Measurements from ENCODE around the gene TMEM154. TPM values are rescaled to one million over a fixed set of nuclear protein-coding genes. Genes with fewer than 3 reads are reported as not detected.

TMEM154 gene
- total RNA-seq, 1 experiment from 2014 or later, result 2.6 TPM

GRCh38 chr4:152573861-152574260 lies 105.9 kb downstream of the TMEM154 start:
- no peaks in the 10 kb centered on the region for H3K9me3 ChIP-seq (ENCODE audit: low read depth, low read length, poor library complexity, severe bottlenecking)
- BruUV-seq (replicated peaks), result no TSS peak
- no peaks in the 10 kb centered on the region for H3K27me3 ChIP-seq (replicated peaks; ENCODE audit: insufficient read depth, low read depth, low read length, poor library complexity)
- no peaks in the 10 kb centered on the region for H3K4me1 ChIP-seq (ENCODE audit: insufficient read depth, low read length, poor library complexity, severe bottlenecking)
- H3K4me3 ChIP-seq (ENCODE audit: low read depth, low read length, poor library complexity, severe bottlenecking), result no peak overlapping the region
- no peaks in the 10 kb centered on the region for H3K36me3 ChIP-seq (ENCODE audit: insufficient read depth, low read length, poor library complexity, severe bottlenecking)
- CTCF ChIA-PET, result no interaction called here
- TF ChIP-seq EZH2 (IDR thresholded peaks at IDR 0.05; ENCODE audit: borderline replicate concordance, low read depth, low read length, poor library complexity, severe bottlenecking), result no peak
- no peak for TF ChIP-seq CTCF (conservative IDR thresholded peaks at IDR 0.05; ENCODE audit: low read depth, low read length)
- DNase-seq (ENCODE audit: low spot score), result no peak
- POLR2A ChIA-PET (ENCODE audit: low non-redundant PET), result no interaction called here
- H3K27ac ChIP-seq (ENCODE audit: low read depth, low read length, poor library complexity, severe bottlenecking), result no peak overlapping the region
- intact Hi-C loops (cut with micrococcal nuclease; ENCODE audit: unreplicated experiment), result no loop called here

DNA sequence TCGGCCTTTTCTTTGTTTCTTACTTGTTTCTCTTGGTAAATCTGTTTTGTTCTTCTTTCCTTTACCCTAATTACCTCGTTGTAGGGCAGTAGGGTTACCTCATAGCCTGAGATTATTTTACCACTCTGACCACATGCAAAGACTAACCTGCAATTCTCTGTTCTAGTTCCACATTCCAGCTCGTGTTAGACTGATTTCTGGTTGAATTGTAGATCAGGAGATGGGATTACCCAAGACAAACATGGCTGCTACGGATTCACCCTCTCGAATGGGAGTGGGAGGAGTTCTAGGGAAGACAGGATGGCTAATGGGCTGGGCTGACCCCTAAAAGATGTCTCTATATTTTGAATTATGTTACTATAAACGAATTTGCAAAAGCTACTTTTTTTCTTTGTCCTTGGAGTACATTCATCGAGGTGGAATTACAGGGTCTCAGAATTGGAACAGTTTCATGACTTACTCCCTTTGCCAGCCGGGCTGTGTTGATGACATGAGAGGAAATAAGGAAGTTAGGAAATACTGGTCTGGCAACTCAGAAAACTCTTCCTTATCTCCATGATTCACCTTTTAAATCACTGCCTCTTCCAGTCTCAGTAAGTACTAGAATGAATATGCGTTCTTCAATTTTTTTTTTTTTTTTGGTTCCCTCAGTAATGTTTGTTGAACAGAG lies 107.2 kb downstream of the TMEM154 start:
- TF ChIP-seq CTCF (conservative IDR thresholded peaks at IDR 0.05; ENCODE audit: low read depth, low read length), result no peak
- TF ChIP-seq EZH2 (IDR thresholded peaks at IDR 0.05; ENCODE audit: borderline replicate concordance, low read depth, low read length, poor library complexity, severe bottlenecking), result no peak
- Histone ChIP-seq H3K9me3 (ENCODE audit: low read depth, low read length, poor library complexity, severe bottlenecking) (no peaks in the 10 kb centered on the region), H3K36me3 (ENCODE audit: insufficient read depth, low read length, poor library complexity, severe bottlenecking) (no peaks in the 10 kb centered on the region), H3K4me3 (ENCODE audit: low read depth, low read length, poor library complexity, severe bottlenecking) (no peak overlapping the region), H3K27ac (ENCODE audit: low read depth, low read length, poor library complexity, severe bottlenecking) (no peak overlapping the region), H3K27me3 (replicated peaks; ENCODE audit: insufficient read depth, low read depth, low read length, poor library complexity) (no peaks in the 10 kb centered on the region), H3K4me1 (ENCODE audit: insufficient read depth, low read length, poor library complexity, severe bottlenecking) (no peaks in the 10 kb centered on the region)
- BruUV-seq (replicated peaks), result no TSS peak
- CTCF ChIA-PET, result no interaction called here
- DNase-seq (ENCODE audit: low spot score), result no peak
- POLR2A ChIA-PET (ENCODE audit: low non-redundant PET), result no interaction called here
- intact Hi-C loops (cut with micrococcal nuclease; ENCODE audit: unreplicated experiment), result no loop called here

- ChIA-PET POLR2A (ENCODE audit: low non-redundant PET) (no interaction called here), CTCF (no interaction called here)
- no peak overlapping the region for H3K4me3 ChIP-seq (ENCODE audit: low read depth, low read length, poor library complexity, severe bottlenecking)
- intact Hi-C loops (cut with micrococcal nuclease; ENCODE audit: unreplicated experiment), result no loop called here
- no peaks in the 10 kb centered on the region for H3K4me1 ChIP-seq (ENCODE audit: insufficient read depth, low read length, poor library complexity, severe bottlenecking)
- H3K27me3 ChIP-seq (replicated peaks; ENCODE audit: insufficient read depth, low read depth, low read length, poor library complexity), result no peaks in the 10 kb centered on the region
- no TSS peak for BruUV-seq (replicated peaks)
- no peak overlapping the region for H3K27ac ChIP-seq (ENCODE audit: low read depth, low read length, poor library complexity, severe bottlenecking)
- no peak for DNase-seq (ENCODE audit: low spot score)
- TF ChIP-seq CTCF (conservative IDR thresholded peaks at IDR 0.05; ENCODE audit: low read depth, low read length) (no peak), EZH2 (IDR thresholded peaks at IDR 0.05; ENCODE audit: borderline replicate concordance, low read depth, low read length, poor library complexity, severe bottlenecking) (no peak)
- H3K36me3 ChIP-seq (ENCODE audit: insufficient read depth, low read length, poor library complexity, severe bottlenecking), result no peaks in the 10 kb centered on the region
- H3K9me3 ChIP-seq (ENCODE audit: low read depth, low read length, poor library complexity, severe bottlenecking), result no peaks in the 10 kb centered on the region
These were observed 108.0 kb downstream of the TMEM154 start for GRCh38 chr4:152571770-152572169.

Data from A673 (cell line).